WTC11 (cell line): ENCODE results near the gene AVP. TPM values are rescaled to one million over a fixed set of nuclear protein-coding genes. Genes with fewer than 3 reads are reported as not detected.
A peak's percentile ranks its signal among the peaks of the same experiment; 100 is the strongest.
"Not testable (repeated sequence)": the region's sequence is repeated elsewhere in the genome, so short reads cannot be mapped to it uniquely, and the experiment has no call there.

Experiments used
- ATAC-seq: fragments of 200-7000 bp; cut with Tn5 transposase; 2 replicates; pipeline ENCODE4 v1.10.0; 2021; ENCODE audit warnings: mild to moderate bottlenecking, moderate library complexity
- CTCF ChIA-PET: fragments of 300-600 bp; sonication (Branson Sonifier 250); formaldehyde crosslinking; loops from one replicate; lab custom pipeline; 2021; ENCODE audit warnings: antibody characterized with exemption; lab: Charles Lee
- POLR2A ChIA-PET: fragments of 350-600 bp; sonication (Branson Sonifier 250); formaldehyde crosslinking; loops from one replicate; lab custom pipeline; 2021; ENCODE audit warnings: antibody characterized with exemption; lab: Charles Lee
- DNase-seq: peaks from one replicate; pipeline ENCODE4 v3.0.0; 2021; ENCODE audit warnings: low spot score
- H3K27ac Mint-ChIP-seq: 2 replicates; pipeline ENCODE4 v1.8.0; 2021; ENCODE audit warnings: mixed read lengths
- H3K27me3 Mint-ChIP-seq: 2 replicates; pipeline ENCODE4 v1.8.0; 2021; ENCODE audit warnings: low read depth, mild to moderate bottlenecking, moderate library complexity, mixed read lengths
- H3K36me3 Mint-ChIP-seq: 2 replicates; pipeline ENCODE4 v1.8.0; 2021; ENCODE audit warnings: mixed read lengths
- H3K4me1 Mint-ChIP-seq: 2 replicates; pipeline ENCODE4 v1.8.0; 2022; ENCODE audit warnings: mixed read lengths
- H3K4me3 Mint-ChIP-seq: 2 replicates; pipeline ENCODE4 v1.8.0; 2021; ENCODE audit warnings: mild to moderate bottlenecking, moderate library complexity, mixed read lengths
- H3K9me3 Mint-ChIP-seq: 2 replicates; pipeline ENCODE4 v1.8.0; 2021; ENCODE audit warnings: mixed read lengths
- ATF3 ChIP-seq: sonication (generic); formaldehyde crosslinking; conservative IDR thresholded peaks from 2 replicates; pipeline ENCODE4 v1.8.1; 2022; ENCODE audit warnings: mild to moderate bottlenecking, missing genetic modification reagents
- ATF6 ChIP-seq: sonication (generic); formaldehyde crosslinking; IDR thresholded peaks from 2 replicates; pipeline ENCODE4 v1.8.1; 2023; ENCODE audit warnings: mild to moderate bottlenecking, missing genetic modification reagents
- CBFB ChIP-seq: sonication (generic); formaldehyde crosslinking; IDR thresholded peaks from 2 replicates; pipeline ENCODE4 v1.8.1; 2022; ENCODE audit warnings: mild to moderate bottlenecking, low read depth, missing genetic modification reagents
- CTCF ChIP-seq: fragments of 200-600 bp; IDR thresholded peaks from 2 replicates; pipeline ENCODE4 v1.8.0; 2022; ENCODE audit warnings: antibody characterized with exemption
- EMX1 ChIP-seq: fragments of 250-450 bp; sonication (Bioruptor Pico); IDR thresholded peaks from 2 replicates; pipeline ENCODE4 v1.8.0; 2021; ENCODE audit warnings: mild to moderate bottlenecking
- ERG ChIP-seq: fragments of 250-450 bp; sonication (Bioruptor Pico); IDR thresholded peaks from 2 replicates; pipeline ENCODE4 v1.8.0; 2021; ENCODE audit warnings: mild to moderate bottlenecking
- ETV6 ChIP-seq: sonication (generic); formaldehyde crosslinking; IDR thresholded peaks from 2 replicates; pipeline ENCODE4 v1.8.1; 2022; ENCODE audit warnings: mild to moderate bottlenecking, missing genetic modification reagents
- GABPB1 ChIP-seq: sonication (generic); formaldehyde crosslinking; IDR thresholded peaks from 2 replicates; pipeline ENCODE4 v1.8.1; 2023; ENCODE audit warnings: mild to moderate bottlenecking, missing genetic modification reagents
- MXD4 ChIP-seq: fragments of 250-450 bp; sonication (Bioruptor Pico); IDR thresholded peaks from 2 replicates; pipeline ENCODE4 v1.8.0; 2021; ENCODE audit warnings: mild to moderate bottlenecking, moderate library complexity, borderline replicate concordance
- NR1H2 ChIP-seq: sonication (generic); formaldehyde crosslinking; IDR thresholded peaks from 2 replicates; pipeline ENCODE4 v1.9.0; 2021; ENCODE audit warnings: mild to moderate bottlenecking, moderate library complexity, missing genetic modification reagents
- PRRX2 ChIP-seq: fragments of 250-450 bp; sonication (Bioruptor Pico); IDR thresholded peaks from 2 replicates; pipeline ENCODE4 v1.8.0; 2021; ENCODE audit warnings: mild to moderate bottlenecking
- TCF7 ChIP-seq: sonication (generic); formaldehyde crosslinking; IDR thresholded peaks from 2 replicates; pipeline ENCODE4 v1.8.0; 2022; ENCODE audit warnings: mild to moderate bottlenecking, low read depth, missing genetic modification reagents, moderate library complexity
- ZBTB21 ChIP-seq: sonication (generic); formaldehyde crosslinking; IDR thresholded peaks from 2 replicates; pipeline ENCODE4 v1.8.1; 2023; ENCODE audit warnings: mild to moderate bottlenecking, missing genetic modification reagents, borderline replicate concordance
- ZNF232 ChIP-seq: sonication (generic); formaldehyde crosslinking; IDR thresholded peaks from 2 replicates; pipeline ENCODE4 v1.8.0; 2022; ENCODE audit warnings: mild to moderate bottlenecking, missing genetic modification reagents
- ZNF281 ChIP-seq: sonication (generic); formaldehyde crosslinking; IDR thresholded peaks from 2 replicates; pipeline ENCODE4 v1.8.0; 2023; ENCODE audit warnings: mild to moderate bottlenecking, missing genetic modification reagents
- ZNF532 ChIP-seq: fragments of 250-450 bp; sonication (Bioruptor Pico); IDR thresholded peaks from 2 replicates; pipeline ENCODE4 v1.9.0; 2021; ENCODE audit warnings: mild to moderate bottlenecking, borderline replicate concordance
- ZSCAN18 ChIP-seq: fragments of 250-450 bp; sonication (Bioruptor Pico); IDR thresholded peaks from 2 replicates; pipeline ENCODE4 v2.1.2; 2022; ENCODE audit warnings: mild to moderate bottlenecking, moderate library complexity
- total RNA-seq: library from RNA; stranded (reverse); gene quantifications from 3 replicates; pipeline ENCODE4 v1.2.3, GENCODE V29; 2021

Gene AVP
- total RNA-seq, 1 experiment from 2014 or later = 0.50 TPM

- TF ChIP-seq CBFB (CRISPR knock-in tag) (no peak), ERG (CRISPR knock-in tag) (no peak), MXD4 (no peak), ZSCAN18 (CRISPR knock-in tag) (no peak), EMX1 (CRISPR knock-in tag) (no peak), ATF6 (CRISPR knock-in tag) (no peak)
These were observed 34.5 kb upstream of the AVP start (continued) for GRCh38 chr20:3119044-3119443.

GRCh38 chr20:3117839-3118379 lies 33.4 kb upstream of the AVP start:
- DNase-seq = peak; percentile 70
- TF ChIP-seq ATF3 (peak; percentile 94), CTCF (peak; percentile 15; the same call in 1 of the 2 replicates), GABPB1 (CRISPR knock-in tag) (peak; percentile 95)

GRCh38 chr20:3116341-3116740 lies 31.8 kb upstream of the AVP start:
- H3K4me1 Mint-ChIP-seq = 0 out of 2 replicates have a peak, but pooled peaks cover 3% of the 10 kb centered on the region
- ChIA-PET POLR2A (no interaction called here), CTCF (interaction anchor here (0.8 to 2.0 kb wide), 5 partner anchors 12 to 200 kb away, joined by 3 to 16 read pairs (median 6); no protein-coding TSS in a partner anchor)
- ATAC-seq = no peak
- no peaks in the 10 kb centered on the region for H3K9me3 Mint-ChIP-seq
- H3K27me3 Mint-ChIP-seq = no peaks in the 10 kb centered on the region
- no peak overlapping the region for H3K27ac Mint-ChIP-seq
- no peak for DNase-seq
- H3K4me3 Mint-ChIP-seq = no peak overlapping the region
- H3K36me3 Mint-ChIP-seq = peaks cover 8% of the 10 kb centered on the region
- TF ChIP-seq ZNF532 (CRISPR knock-in tag) (no peak), ZSCAN18 (CRISPR knock-in tag) (no peak), MXD4 (no peak), ZBTB21 (CRISPR knock-in tag) (no peak), PRRX2 (CRISPR knock-in tag) (no peak), ETV6 (no peak), ZNF281 (CRISPR knock-in tag) (no peak), ZNF232 (CRISPR knock-in tag) (no peak), NR1H2 (no peak), EMX1 (CRISPR knock-in tag) (no peak), TCF7 (CRISPR knock-in tag) (no peak)

More at GRCh38 chr20:3117839-3118379, 33.4 kb upstream of the AVP start:
- H3K27me3 Mint-ChIP-seq, H3K4me1 Mint-ChIP-seq, POLR2A ChIA-PET, H3K4me3 Mint-ChIP-seq, H3K27ac Mint-ChIP-seq: not testable (repeated sequence)
- Mint-ChIP-seq H3K36me3 (peaks cover 23% of the 10 kb centered on the region), H3K9me3 (peaks cover 11% of the 10 kb centered on the region)
- CTCF ChIA-PET = interaction anchor here (1.1 to 1.3 kb wide), 3 partner anchors 64 to 199 kb away, joined by 3 to 8 read pairs (median 4); no protein-coding TSS in a partner anchor
- ATAC-seq = peak; percentile 92
